CD4-positive, alpha-beta memory T cell (primary cell): Measurements from ENCODE around the gene ASCL1. TPM values are rescaled to one million over a fixed set of nuclear protein-coding genes. Genes with fewer than 3 reads are reported as not detected.

Experiments
- CTCF ChIA-PET: fragments of 350-600 bp; sonication (Branson Sonifier 250); formaldehyde crosslinking; loops from one replicate; lab custom pipeline; 2021; ENCODE audit warnings: inconsistent platforms; ENCODE audit not compliant: partially characterized antibody; lab: Charles Lee
- POLR2A ChIA-PET: fragments of 350-600 bp; sonication (Branson Sonifier 250); formaldehyde crosslinking; loops from one replicate; lab custom pipeline; 2021; ENCODE audit not compliant: partially characterized antibody; lab: Charles Lee
- DNase-seq, 5 donors: peaks; one replicate each; pipeline versions ENCODE4 v3.0.0 to v3.0.0-alpha.2; 2020 to 2022; ENCODE audit warnings: mixed read lengths in 1 of 5
- H3K27ac ChIP-seq: one replicate; pipeline ENCODE4 v1.7.0; 2013; ENCODE audit warnings: low read depth, low read length
- H3K27me3 ChIP-seq: 2 replicates; pipeline ENCODE4 v1.7.0; 2013; ENCODE audit warnings: mild to moderate bottlenecking, low read length, moderate library complexity; ENCODE audit not compliant: insufficient read depth
- H3K36me3 ChIP-seq: 2 replicates; pipeline ENCODE4 v1.7.0; 2013; ENCODE audit warnings: mild to moderate bottlenecking, low read length, moderate library complexity; ENCODE audit not compliant: insufficient read depth
- H3K4me1 ChIP-seq: 2 replicates; pipeline ENCODE4 v1.7.0; 2013; ENCODE audit warnings: mild to moderate bottlenecking, low read length, moderate library complexity; ENCODE audit not compliant: insufficient read depth
- H3K4me3 ChIP-seq, 2 donors: one replicate each; pipeline ENCODE4 v1.7.0; 2013; ENCODE audit warnings: low read length in 2 of 2, mild to moderate bottlenecking in 1 of 2
- H3K9me3 ChIP-seq, 2 donors: one replicate each; pipeline ENCODE4 v1.7.0; 2013; ENCODE audit warnings: low read length in 2 of 2, control low read depth in 1 of 2; ENCODE audit not compliant: control insufficient read depth in 1 of 2
- H3K27ac Mint-ChIP-seq, 7 donors: one replicate each; pipeline ENCODE4 v1.8.0; 2020 to 2021; ENCODE audit warnings: mixed read lengths in 7 of 7, mild to moderate bottlenecking in 6 of 7, inconsistent platforms in 3 of 7, moderate library complexity in 3 of 7
- H3K27me3 Mint-ChIP-seq, 2 donors: one replicate each; pipeline ENCODE4 v1.8.0; 2020 to 2021; ENCODE audit warnings: mixed read lengths in 2 of 2
- H3K36me3 Mint-ChIP-seq, 2 donors: one replicate each; pipeline ENCODE4 v1.8.0; 2020 to 2021; ENCODE audit warnings: mixed read lengths in 2 of 2, inconsistent platforms in 1 of 2, mild to moderate bottlenecking in 1 of 2
- H3K4me1 Mint-ChIP-seq, 4 donors: one replicate each; pipeline ENCODE4 v1.8.0; 2020 to 2021; ENCODE audit warnings: mixed read lengths in 4 of 4, mild to moderate bottlenecking in 1 of 4
- H3K4me3 Mint-ChIP-seq, 8 donors: one replicate each; pipeline ENCODE4 v1.8.0; 2020 to 2021; ENCODE audit warnings: mixed read lengths in 8 of 8, mild to moderate bottlenecking in 7 of 8, moderate library complexity in 6 of 8, inconsistent platforms in 3 of 8
- H3K9me3 Mint-ChIP-seq, 8 donors: one replicate each; pipeline ENCODE4 v1.8.0; 2020 to 2021; ENCODE audit warnings: mixed read lengths in 8 of 8, mild to moderate bottlenecking in 5 of 8, inconsistent platforms in 3 of 8, moderate library complexity in 1 of 8
- intact Hi-C: fragments of 100-400 bp; cut with micrococcal nuclease; formaldehyde crosslinking; loops from one replicate; pipeline ENCODE4 v1.15.1; 2023
- polyA plus RNA-seq, 2 donors: library from polyadenylated mRNA; unstranded; fragments of 300-500 nt; fragmentation: Illumina TruSeq; gene quantifications; one replicate each; pipeline ENCODE4 v1.2.3, GENCODE V29; 2021
- total RNA-seq, 2 experiments: library from RNA; stranded (reverse); gene quantifications; one replicate each; pipeline ENCODE4 v1.2.3, GENCODE V29; 2021

Gene ASCL1
- total and polyA plus RNA-seq, 4 experiments from 2014 or later = not detected

- peaks cover 9 to 34% (median 21%) of the 10 kb centered on the region in 4 donors for H3K4me1 Mint-ChIP-seq
- intact Hi-C loops = no loop called here
- CTCF ChIA-PET = no interaction called here
- H3K9me3 ChIP-seq = no peaks in the 10 kb centered on the region
- no peak overlapping the region for H3K27ac Mint-ChIP-seq
- peaks cover 4% of the 10 kb centered on the region for H3K4me1 ChIP-seq
- H3K4me3 Mint-ChIP-seq = peak overlapping the region in 6 of 8 donors; percentile 15 to 70 (median 46)
- POLR2A ChIA-PET = no interaction called here
- no peaks in the 10 kb centered on the region for H3K36me3 Mint-ChIP-seq
- H3K36me3 ChIP-seq = no peaks in the 10 kb centered on the region
- H3K27me3 Mint-ChIP-seq = peaks cover 67 to 69% of the 10 kb centered on the region in 2 donors
- H3K4me3 ChIP-seq = no peak overlapping the region
- H3K27ac ChIP-seq = no peak overlapping the region
- peaks cover 0 to 14% (median 3%) of the 10 kb centered on the region in 8 donors for H3K9me3 Mint-ChIP-seq
- no peak for DNase-seq
- H3K27me3 ChIP-seq = peaks cover 23% of the 10 kb centered on the region
Measured at GRCh38 chr12:102958830-102959176, 1.3 kb downstream of the ASCL1 start.

DNA sequence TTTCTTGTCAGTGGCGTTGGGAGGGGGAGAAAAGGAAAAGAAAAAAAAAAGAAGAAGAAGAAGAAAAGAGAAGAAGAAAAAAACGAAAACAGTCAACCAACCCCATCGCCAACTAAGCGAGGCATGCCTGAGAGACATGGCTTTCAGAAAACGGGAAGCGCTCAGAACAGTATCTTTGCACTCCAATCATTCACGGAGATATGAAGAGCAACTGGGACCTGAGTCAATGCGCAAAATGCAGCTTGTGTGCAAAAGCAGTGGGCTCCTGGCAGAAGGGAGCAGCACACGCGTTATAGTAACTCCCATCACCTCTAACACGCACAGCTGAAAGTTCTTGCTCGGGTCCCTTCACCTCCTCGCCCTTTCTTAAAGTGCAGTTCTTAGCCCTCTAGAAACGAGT lies 1.9 kb downstream of the ASCL1 start:
- POLR2A ChIA-PET = no interaction called here

DNA sequence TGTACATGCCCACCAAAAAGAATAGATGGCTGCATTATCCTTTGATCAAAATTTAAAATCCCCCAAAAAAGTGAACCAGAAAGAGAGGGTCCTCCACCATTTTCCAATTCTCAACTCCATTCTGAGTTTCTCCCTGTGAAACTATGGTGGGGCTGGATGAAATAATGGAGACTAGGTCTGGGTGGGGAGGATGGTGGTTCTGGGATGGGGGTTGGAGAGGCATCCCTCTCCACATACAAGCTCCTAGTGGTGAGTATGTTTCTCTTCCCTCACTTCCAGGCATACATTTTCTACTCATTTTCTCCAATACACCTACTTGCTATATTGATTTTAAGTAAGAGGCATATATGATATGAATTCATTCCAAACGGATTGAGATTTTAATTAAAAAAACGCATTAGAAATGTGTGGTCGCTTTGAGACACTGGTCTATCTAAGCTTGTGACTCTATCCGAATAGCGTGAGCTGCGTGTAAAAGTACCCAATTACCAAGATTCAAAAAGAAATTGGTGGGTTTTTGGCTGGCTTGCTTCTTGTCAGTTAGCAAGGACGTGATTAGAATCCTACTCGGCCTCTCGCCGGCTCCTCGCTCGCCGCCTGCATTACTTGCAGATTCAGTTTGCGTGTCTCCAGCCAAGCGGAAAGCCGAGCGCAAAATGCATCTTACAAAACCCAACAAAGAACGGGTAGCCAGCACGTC lies 3.4 kb downstream of the ASCL1 start:
- Histone ChIP-seq H3K4me3 (no peak overlapping the region), H3K27me3 (peaks cover 37% of the 10 kb centered on the region), H3K4me1 (peaks cover 15% of the 10 kb centered on the region), H3K36me3 (no peaks in the 10 kb centered on the region), H3K27ac (no peak overlapping the region), H3K9me3 (no peaks in the 10 kb centered on the region)
- H3K36me3 Mint-ChIP-seq = no peaks in the 10 kb centered on the region
- H3K4me3 Mint-ChIP-seq = peak overlapping the region in 1 of 8 donors; percentile 39
- POLR2A ChIA-PET = no interaction called here
- CTCF ChIA-PET = interaction anchor here (1.6 kb wide), 1 partner anchor 11 kb away, joined by 4 read pairs; no protein-coding TSS in a partner anchor
- H3K9me3 Mint-ChIP-seq = peaks cover 0 to 20% (median 12%) of the 10 kb centered on the region in 8 donors
- no peak overlapping the region for H3K27ac Mint-ChIP-seq
- peaks cover 66 to 73% of the 10 kb centered on the region in 2 donors for H3K27me3 Mint-ChIP-seq
- intact Hi-C loops = no loop called here
- H3K4me1 Mint-ChIP-seq = peaks cover 18 to 48% (median 26%) of the 10 kb centered on the region in 4 donors
- DNase-seq = no peak

More for the DNA sequence above, 1.9 kb downstream of the ASCL1 start:
- H3K4me1 ChIP-seq = peaks cover 5% of the 10 kb centered on the region
- DNase-seq = no peak
- Mint-ChIP-seq H3K9me3 (peaks cover 0 to 20% (median 8%) of the 10 kb centered on the region in 8 donors), H3K4me1 (peaks cover 9 to 34% (median 22%) of the 10 kb centered on the region in 4 donors), H3K27me3 (peaks cover 69 to 73% of the 10 kb centered on the region in 2 donors), H3K4me3 (peak overlapping the region in 1 of 8 donors; percentile 38), H3K36me3 (no peaks in the 10 kb centered on the region), H3K27ac (no peak overlapping the region)
- no peaks in the 10 kb centered on the region for H3K36me3 ChIP-seq
- peaks cover 29% of the 10 kb centered on the region for H3K27me3 ChIP-seq
- no peak overlapping the region for H3K4me3 ChIP-seq
- H3K9me3 ChIP-seq = no peaks in the 10 kb centered on the region
- intact Hi-C loops = no loop called here
- no peak overlapping the region for H3K27ac ChIP-seq
- CTCF ChIA-PET = no interaction called here

GRCh38 chr12:102961466-102961855 lies 4.0 kb downstream of the ASCL1 start:
- H3K36me3 ChIP-seq = no peaks in the 10 kb centered on the region
- H3K9me3 ChIP-seq = no peaks in the 10 kb centered on the region
- ChIA-PET POLR2A (no interaction called here), CTCF (interaction anchor here (1.2 to 1.6 kb wide), 2 partner anchors 11 to 587 kb away, joined by 3 to 4 read pairs; no protein-coding TSS in a partner anchor)
- peaks cover 18 to 48% (median 26%) of the 10 kb centered on the region in 4 donors for H3K4me1 Mint-ChIP-seq
- peaks cover 15% of the 10 kb centered on the region for H3K4me1 ChIP-seq
- H3K27me3 ChIP-seq = peaks cover 39% of the 10 kb centered on the region
- H3K4me3 Mint-ChIP-seq = peak overlapping the region in 2 of 8 donors; percentile 15 to 39
- no peak overlapping the region for H3K27ac ChIP-seq
- peaks cover 0 to 21% (median 12%) of the 10 kb centered on the region in 8 donors for H3K9me3 Mint-ChIP-seq
- DNase-seq = no peak
- no peak overlapping the region for H3K27ac Mint-ChIP-seq
- H3K36me3 Mint-ChIP-seq = no peaks in the 10 kb centered on the region
- peaks cover 65 to 73% of the 10 kb centered on the region in 2 donors for H3K27me3 Mint-ChIP-seq
- no peak overlapping the region for H3K4me3 ChIP-seq
- intact Hi-C loops = no loop called here

DNA sequence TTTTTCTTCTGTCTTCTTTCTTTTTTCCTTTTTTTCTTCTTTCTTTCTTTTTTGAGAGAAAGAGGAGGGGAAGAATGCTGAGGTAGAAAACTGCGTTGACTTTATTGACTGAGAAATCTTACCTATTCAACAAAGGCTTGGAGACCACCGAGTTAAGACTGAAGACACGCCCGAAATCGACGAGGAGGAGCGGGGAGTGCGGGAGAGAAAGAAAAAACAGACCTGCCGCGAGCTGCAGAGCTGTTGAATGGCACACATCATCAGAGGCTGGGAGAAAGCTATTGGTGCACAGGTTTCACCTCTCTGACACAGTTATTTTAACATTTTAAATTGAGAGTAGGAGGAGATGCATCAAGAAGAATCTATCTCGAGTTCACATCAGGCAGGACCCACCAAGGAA lies 5.1 kb downstream of the ASCL1 start:
- DNase-seq = no peak
- peaks cover 16 to 38% (median 21%) of the 10 kb centered on the region in 4 donors for H3K4me1 Mint-ChIP-seq
- H3K36me3 Mint-ChIP-seq = no peaks in the 10 kb centered on the region
- H3K4me3 Mint-ChIP-seq = peak overlapping the region in 6 of 8 donors; percentile 6 to 62 (median 14)
- Histone ChIP-seq H3K9me3 (no peaks in the 10 kb centered on the region), H3K4me3 (no peak overlapping the region), H3K27me3 (peaks cover 39% of the 10 kb centered on the region), H3K4me1 (peaks cover 11% of the 10 kb centered on the region), H3K27ac (no peak overlapping the region), H3K36me3 (no peaks in the 10 kb centered on the region)
- POLR2A ChIA-PET = no interaction called here
- CTCF ChIA-PET = interaction anchor here (0.9 to 1.2 kb wide), 3 partner anchors 12 to 585 kb away, joined by 3 read pairs; no protein-coding TSS in a partner anchor
- peaks cover 0 to 21% (median 11%) of the 10 kb centered on the region in 8 donors for H3K9me3 Mint-ChIP-seq
- intact Hi-C loops = no loop called here
- no peak overlapping the region for H3K27ac Mint-ChIP-seq
- peaks cover 68 to 69% of the 10 kb centered on the region in 2 donors for H3K27me3 Mint-ChIP-seq

DNA sequence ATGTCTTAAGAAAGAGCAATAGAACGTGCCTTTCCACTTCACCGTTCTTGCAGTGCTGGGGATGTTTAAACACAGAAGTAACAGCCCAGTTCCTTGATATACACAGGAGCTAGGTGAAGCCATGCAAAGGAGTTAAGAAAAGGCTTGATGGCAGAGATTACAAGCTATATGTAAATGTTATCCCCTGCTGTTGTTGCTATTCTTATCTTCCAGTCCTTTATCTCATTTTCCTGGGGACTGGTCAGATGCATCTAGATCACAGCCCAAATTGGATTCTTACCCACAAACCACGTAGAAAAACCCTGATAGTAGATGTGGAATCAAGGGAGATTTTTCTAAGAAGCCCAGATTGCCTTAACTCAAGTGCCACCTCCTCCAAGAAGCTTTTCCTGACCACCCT lies 5.5 kb downstream of the ASCL1 start:
- ChIA-PET POLR2A (no interaction called here), CTCF (interaction anchor here (0.9 to 1.1 kb wide), 2 partner anchors 13 to 14 kb away, joined by 3 read pairs; no protein-coding TSS in a partner anchor)
- H3K27me3 ChIP-seq = peaks cover 39% of the 10 kb centered on the region
- H3K27ac ChIP-seq = no peak overlapping the region
- peaks cover 11% of the 10 kb centered on the region for H3K4me1 ChIP-seq
- H3K36me3 ChIP-seq = no peaks in the 10 kb centered on the region
- H3K4me3 Mint-ChIP-seq = peak overlapping the region in 2 of 8 donors; percentile 20 to 62
- H3K36me3 Mint-ChIP-seq = no peaks in the 10 kb centered on the region
- peaks cover 68 to 73% of the 10 kb centered on the region in 2 donors for H3K27me3 Mint-ChIP-seq
- peaks cover 14 to 34% (median 21%) of the 10 kb centered on the region in 4 donors for H3K4me1 Mint-ChIP-seq
- DNase-seq = no peak
- intact Hi-C loops = no loop called here
- peaks cover 0 to 21% (median 11%) of the 10 kb centered on the region in 8 donors for H3K9me3 Mint-ChIP-seq
- H3K9me3 ChIP-seq = no peaks in the 10 kb centered on the region
- H3K4me3 ChIP-seq = no peak overlapping the region
- no peak overlapping the region for H3K27ac Mint-ChIP-seq

DNA sequence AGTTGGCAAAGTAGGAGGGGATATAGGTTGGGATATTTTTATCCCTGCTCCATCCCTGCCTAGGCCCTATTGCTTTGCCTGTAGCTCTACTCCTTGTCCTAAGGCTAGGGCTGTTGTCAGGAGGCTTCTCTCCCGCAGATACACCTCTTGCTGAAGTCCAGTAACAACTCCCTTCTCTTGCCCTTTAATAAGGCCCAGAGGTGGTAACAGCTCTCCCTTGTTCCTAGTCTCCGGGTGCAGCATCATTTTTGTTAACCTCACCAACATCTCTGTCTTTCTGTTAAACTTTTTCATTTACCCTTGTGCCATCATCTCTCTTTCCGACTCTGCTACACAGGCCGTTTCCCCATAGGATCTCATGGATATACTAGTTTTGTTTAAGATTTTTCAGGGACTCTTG lies 6.3 kb downstream of the ASCL1 start:
- Mint-ChIP-seq H3K9me3 (peaks cover 0 to 22% (median 11%) of the 10 kb centered on the region in 8 donors), H3K27me3 (peaks cover 70 to 74% of the 10 kb centered on the region in 2 donors), H3K4me1 (peaks cover 11 to 29% (median 21%) of the 10 kb centered on the region in 4 donors), H3K27ac (no peak overlapping the region), H3K36me3 (no peaks in the 10 kb centered on the region), H3K4me3 (no peak overlapping the region)
- intact Hi-C loops = no loop called here
- CTCF ChIA-PET = interaction anchor here (1.1 to 1.3 kb wide), 2 partner anchors 13 to 24 kb away, joined by 3 read pairs; no protein-coding TSS in a partner anchor
- H3K27me3 ChIP-seq = peaks cover 37% of the 10 kb centered on the region
- H3K4me3 ChIP-seq = no peak overlapping the region
- no peak for DNase-seq
- POLR2A ChIA-PET = no interaction called here
- no peaks in the 10 kb centered on the region for H3K36me3 ChIP-seq
- H3K27ac ChIP-seq = no peak overlapping the region
- H3K4me1 ChIP-seq = peaks cover 11% of the 10 kb centered on the region
- H3K9me3 ChIP-seq = no peaks in the 10 kb centered on the region
